ENCODE results near the gene WDR17.

The WDR17 gene

DNA sequence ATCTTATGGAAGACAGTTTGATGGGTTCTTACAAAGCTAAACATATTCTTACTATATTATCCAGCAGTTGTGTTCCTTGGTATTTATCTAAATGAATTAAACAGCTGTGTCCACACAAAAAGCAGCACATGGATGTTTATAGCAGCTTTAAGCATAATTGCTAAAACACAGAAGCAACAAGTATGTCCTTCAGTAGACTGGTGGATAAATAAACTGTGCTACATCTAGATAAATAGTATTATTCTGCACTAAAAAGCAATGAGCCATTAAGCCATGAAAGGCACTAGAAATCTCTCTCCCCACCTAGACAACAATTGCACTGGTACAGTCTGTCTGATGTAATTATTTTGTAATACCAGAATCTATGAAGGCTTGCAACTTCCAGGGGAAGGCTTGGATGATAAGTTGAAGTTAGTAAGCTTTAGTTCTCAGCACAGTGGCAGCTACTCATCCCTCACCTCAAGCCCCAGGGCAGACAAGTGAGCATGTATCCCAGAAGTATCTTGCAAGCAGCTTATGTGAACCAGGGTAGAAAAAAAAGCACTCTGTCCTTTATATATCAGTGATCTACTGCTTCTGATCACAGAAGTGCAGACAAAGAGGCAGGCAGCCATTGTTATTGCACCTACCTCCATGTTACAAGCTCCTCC lies 36.9 kb downstream of the WDR17 start:
- DNase-seq: no peak

DNA sequence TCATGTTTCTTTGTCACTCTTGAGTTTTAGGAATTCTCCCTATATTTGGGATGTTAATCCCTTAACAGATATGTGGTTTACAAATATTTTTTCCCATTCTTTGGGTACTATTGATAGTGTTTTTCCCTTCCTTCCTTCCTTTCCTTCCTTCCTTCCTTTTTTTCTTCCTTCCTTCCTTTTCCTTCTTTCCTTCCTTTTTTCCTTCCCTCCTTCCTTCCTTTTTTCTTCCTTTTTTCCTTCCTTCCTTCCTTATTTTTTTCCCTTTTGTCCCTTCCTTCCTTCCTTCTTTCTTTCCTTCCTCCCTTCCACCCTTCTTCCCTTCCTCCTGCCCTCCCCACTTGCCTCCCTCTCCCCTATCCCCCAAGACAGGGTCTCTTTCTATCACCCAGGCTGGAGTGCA lies 42.1 kb downstream of the WDR17 start:
- DNase-seq: no peak

GRCh38 chr4:176123710-176124407 lies 58.2 kb downstream of the WDR17 start:
- DNase-seq: no peak

- no peak for DNase-seq
These were observed 59.4 kb downstream of the WDR17 start for GRCh38 chr4:176125063-176125462.

DNA sequence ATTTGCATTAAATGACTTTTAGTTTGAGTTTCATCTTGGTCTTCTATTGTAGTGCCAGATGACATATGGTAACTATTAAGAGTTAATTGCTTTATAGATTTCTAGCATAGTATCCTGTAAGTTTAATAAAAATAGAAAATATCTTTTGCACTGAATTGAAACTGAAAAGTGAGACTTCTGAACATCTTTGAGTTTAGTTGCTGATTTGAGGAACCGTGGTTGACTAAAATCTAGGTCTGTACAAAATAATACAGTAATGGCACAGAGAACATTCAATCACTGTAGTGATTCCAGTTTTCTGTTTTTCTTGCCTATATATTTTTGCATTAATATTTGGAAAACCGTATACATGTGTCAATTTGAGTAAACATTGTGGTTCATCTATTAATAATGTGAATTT lies 69.0 kb downstream of the WDR17 start:
- DNase-seq: no peak

- DNase-seq: no peak
These were observed 72.0 kb downstream of the WDR17 start for GRCh38 chr4:176137631-176138030.

DNA sequence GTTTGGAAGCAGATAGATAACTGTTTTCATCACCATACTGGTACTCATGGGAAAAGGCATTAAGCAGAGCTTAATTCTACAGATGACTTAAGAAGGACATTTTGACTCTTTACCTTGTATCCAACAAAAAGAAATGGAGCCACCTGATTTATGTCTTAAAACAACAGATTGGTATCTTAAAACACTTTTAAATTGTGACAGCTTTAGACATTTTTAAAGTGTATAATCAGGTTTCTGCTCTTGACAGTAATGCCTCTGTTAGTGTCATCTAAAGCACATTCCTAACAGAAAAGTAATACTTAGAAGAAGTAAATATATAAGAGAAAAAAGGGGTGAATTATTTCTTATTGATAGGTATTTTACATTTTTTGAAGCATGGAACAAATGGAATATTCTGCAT lies 73.9 kb downstream of the WDR17 start:
- DNase-seq: no peak

DNA sequence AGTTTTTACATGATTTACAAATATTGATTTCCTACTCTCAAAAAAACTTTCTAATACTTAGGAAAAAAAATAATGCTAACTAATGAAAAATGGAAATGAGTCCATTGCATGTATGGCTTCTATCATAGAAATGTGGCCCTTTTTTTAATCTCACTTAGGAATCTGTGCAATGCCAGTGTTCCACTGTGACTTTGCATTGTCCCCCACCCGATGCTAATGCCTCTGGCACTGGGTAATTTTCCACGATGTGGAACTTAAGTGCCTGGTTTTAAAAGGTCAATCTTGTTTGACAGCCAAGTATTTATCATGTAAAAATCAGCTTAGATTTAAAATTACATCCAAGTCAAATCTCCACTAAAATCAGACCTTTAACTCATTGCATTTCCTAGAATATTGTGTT lies 76.6 kb downstream of the WDR17 start:
- DNase-seq: no peak

DNA sequence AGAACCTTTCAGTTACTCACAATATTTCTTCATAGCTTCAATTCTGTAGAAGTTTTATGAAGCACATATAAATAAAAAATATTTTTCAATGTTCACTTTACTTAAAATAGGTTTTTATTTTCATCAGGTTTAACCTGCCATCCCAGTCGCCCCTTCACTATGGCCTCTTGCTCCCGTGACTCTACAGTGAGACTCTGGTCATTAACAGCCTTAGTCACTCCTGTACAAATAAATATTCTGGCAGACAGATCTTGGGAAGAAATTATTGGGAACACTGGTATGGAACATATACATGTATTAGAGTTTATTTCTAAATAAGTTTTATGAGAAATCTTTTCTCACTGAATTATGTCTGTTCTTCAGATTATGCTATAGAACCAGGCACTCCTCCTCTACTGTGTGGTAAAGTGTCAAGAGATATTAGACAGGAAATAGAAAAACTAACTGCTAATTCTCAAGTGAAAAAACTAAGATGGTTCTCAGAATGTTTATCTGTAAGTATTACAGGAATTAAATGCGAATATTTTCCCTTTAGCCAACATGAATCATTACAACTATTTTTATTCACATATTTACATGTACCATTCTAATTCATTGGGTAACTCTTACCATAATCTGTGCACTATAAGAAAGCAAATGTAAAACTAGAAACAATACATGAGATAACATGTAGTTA lies 84.2 kb downstream of the WDR17 start:
- DNase-seq: no peak

- no peak for DNase-seq
These were observed 84.7 kb downstream of the WDR17 start for GRCh38 chr4:176150356-176150682.

DNA sequence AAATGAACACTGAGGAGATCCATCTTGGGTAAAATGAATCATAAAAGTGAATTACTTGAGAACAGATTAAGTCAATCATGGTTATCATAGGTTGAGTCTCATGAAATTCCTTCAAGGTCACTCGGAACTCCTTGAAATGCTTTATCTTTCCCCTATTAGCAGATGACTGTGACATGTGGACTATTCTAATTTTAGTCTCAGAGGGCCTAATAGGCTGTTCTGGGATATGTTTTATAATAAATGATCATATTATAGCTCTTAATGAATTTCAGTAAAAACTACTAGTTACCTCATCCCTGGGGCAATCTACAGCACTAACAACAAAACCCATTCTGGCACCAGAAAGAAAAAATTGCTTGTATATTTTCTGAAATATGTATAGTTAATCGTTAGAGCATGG lies 85.1 kb downstream of the WDR17 start:
- no peak for DNase-seq

- DNase-seq: no peak
These were observed 87.5 kb downstream of the WDR17 start for GRCh38 chr4:176153124-176153523.

- no peak for DNase-seq
These were observed 91.0 kb downstream of the WDR17 start for GRCh38 chr4:176156656-176157055.

- DNase-seq: no peak
These were observed 97.4 kb downstream of the WDR17 start for GRCh38 chr4:176163041-176163440.

- no peak for DNase-seq
These were observed 119.4 kb downstream of the WDR17 start for GRCh38 chr4:176185051-176185450.

DNA sequence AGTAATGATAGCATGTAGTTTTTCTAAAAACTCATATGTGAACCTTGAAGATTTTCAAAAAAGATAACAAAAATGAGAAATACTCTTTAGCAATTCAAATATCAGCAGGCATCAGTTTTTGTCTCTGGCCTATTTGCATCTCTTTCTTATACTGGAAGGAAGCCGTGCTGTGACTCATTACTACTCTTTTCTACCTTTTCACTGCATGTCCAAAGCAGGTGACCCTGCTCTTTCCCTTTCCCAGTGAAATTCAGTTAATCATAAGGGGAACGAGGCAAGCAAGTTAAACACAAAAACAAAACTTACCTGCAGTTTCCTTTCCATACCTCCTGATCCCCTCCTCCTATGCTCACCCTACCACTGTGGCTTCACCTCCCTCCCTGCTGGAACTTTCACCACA lies 120.4 kb downstream of the WDR17 start:
- DNase-seq: no peak

DNA sequence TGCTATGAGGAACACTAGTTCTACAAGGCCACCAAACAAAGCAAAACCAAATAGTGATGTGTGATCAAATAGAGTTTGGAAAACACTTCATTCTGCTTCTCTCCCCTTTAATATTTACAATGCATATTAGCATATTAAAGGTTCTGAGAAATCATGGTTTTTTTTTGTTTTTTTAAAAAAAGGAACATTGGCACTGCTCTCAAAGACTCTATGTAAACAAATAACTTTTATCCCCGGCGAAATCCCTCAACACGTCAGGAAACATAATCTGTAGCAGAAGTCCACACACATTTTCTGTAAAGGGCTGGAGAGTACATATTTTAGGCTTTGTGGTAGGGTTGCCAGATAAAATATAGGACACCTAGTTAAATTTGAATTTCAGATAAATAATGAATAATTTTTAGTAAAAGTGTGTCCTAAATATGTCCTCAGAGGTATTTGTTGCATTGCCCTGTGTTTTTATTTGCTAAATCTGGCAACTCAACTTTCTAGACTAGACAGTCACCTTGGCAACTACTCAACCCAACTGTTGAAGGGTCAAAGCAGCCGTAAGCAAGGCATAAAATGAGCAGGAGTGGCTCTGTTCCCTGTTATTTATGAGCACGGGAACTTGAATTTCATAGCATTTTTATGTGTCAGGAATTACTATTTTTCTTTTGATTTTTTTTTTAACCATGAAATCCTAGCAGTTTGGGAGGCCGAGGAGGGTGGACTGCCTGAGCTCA lies 121.2 kb downstream of the WDR17 start:
- no peak for DNase-seq

- DNase-seq: no peak
These were observed 122.0 kb downstream of the WDR17 start for GRCh38 chr4:176187624-176188023.

DNA sequence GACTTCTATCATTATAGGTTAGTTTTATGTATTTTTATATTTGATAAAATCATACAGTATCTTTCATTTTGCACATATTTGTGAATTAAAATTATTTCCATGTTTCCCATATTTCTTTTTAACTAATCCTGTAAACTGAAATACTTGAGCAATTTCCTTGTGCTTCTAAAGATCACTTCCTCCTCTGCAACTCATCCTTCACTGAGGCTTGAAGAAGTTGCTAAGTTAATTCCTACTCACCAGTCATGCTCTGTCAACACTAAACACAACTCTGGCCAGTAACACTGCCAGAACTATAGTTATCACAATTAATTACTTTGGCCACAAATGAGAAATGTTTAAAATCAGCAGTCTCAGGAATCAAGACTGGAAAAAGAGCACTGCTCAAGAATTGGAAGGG lies 123.0 kb downstream of the WDR17 start:
- DNase-seq: no peak

- DNase-seq: no peak
These were observed 124.5 kb downstream of the WDR17 start for GRCh38 chr4:176189891-176190795.

DNA sequence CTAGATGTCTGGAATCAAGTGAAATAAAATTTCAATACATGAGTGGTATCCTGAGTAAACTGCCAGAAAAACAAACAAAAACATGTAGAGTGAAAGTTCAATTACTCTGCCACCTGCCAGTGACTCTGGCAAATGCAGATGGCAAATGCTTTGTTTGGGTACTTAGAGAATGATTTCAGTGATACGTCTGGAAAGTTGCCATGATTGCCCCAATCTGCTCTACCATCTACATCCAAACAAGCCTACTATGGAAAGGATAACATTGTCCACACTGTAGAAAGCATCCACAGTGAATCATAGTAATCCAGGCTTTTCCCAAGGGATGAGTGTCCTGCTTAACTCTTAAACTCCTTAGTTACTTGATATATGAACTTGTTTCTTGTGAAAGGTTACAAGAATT lies 126.3 kb downstream of the WDR17 start:
- DNase-seq: no peak

DNA sequence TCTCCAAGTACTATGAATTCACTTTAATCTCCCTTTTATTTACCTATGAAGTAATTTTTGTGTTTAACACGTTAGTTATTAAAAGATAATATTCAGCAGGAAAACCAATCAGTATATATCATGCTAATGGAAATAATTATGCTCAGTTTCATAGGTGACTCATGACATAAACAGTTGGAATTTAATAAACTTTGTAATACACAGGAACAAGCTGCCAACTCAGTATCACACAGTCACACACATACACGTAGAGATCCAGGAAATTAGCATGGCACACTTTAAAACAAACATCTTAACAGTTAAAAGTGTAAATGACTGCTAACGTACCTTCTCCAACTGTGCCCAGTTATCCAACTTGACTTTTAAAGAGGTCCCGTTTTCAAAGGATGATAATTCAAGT lies 127.5 kb downstream of the WDR17 start:
- DNase-seq: no peak

DNA sequence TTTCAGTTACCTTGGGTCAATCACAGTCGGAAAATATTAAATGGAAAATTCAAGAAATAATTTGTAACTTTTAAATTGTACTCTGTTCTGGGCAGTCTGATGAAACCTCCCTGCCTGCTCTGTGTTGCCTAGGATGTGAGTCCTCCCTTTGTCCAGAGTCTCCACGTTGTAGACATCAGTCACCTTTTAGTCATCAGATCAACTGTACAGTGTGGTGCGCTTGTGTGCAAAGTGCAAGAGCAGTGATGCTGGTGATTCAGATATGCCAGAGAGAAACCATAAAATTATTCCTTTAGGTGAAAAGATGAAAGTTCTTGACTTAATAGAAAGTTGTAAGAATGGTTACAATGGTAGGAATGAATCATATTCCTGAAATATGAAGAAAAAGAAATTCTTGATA lies 128.3 kb downstream of the WDR17 start:
- DNase-seq: peak; percentile 64
